NCI-H774 (cell line): ENCODE data around the gene RAE1.

Experiments used
- DNase-seq: peaks from one replicate; lab custom pipeline; 2025; lab: John Stamatoyannopoulos, UW

Gene RAE1

GRCh38 chr20:57351042-57351783 is at the start of gene RAE1:
RAE1 (plus strand) TSS chr20:57351255; CDS start chr20:57354039, 2,784 bp downstream.
- peak; percentile 87 for DNase-seq

- DNase-seq: no peak
Measured at GRCh38 chr20:57306747-57307146, 44.3 kb upstream of the RAE1 start.

GRCh38 chr20:57308451-57309271 is 42.4 kb upstream of the RAE1 start:
- no peak for DNase-seq

- DNase-seq: no peak
Measured at GRCh38 chr20:57309544-57310115, 41.4 kb upstream of the RAE1 start.

GRCh38 chr20:57310821-57311514 is 40.1 kb upstream of the RAE1 start:
- DNase-seq: no peak

GRCh38 chr20:57312138-57312537 is 38.9 kb upstream of the RAE1 start:
- no peak for DNase-seq

- no peak for DNase-seq
Measured at GRCh38 chr20:57313230-57313629, 37.8 kb upstream of the RAE1 start.

- DNase-seq: no peak
Measured at GRCh38 chr20:57313951-57314350, 37.1 kb upstream of the RAE1 start.

GRCh38 chr20:57315083-57315975 is 35.7 kb upstream of the RAE1 start:
- DNase-seq: no peak

- no peak for DNase-seq
Measured at GRCh38 chr20:57315976-57316480, 35.0 kb upstream of the RAE1 start.

GRCh38 chr20:57316795-57317201 is 34.3 kb upstream of the RAE1 start:
- no peak for DNase-seq

GRCh38 chr20:57317316-57317788 is 33.7 kb upstream of the RAE1 start:
- no peak for DNase-seq

- no peak for DNase-seq
Measured at GRCh38 chr20:57317789-57318371, 33.2 kb upstream of the RAE1 start.

- DNase-seq: no peak
Measured at GRCh38 chr20:57319584-57319983, 31.5 kb upstream of the RAE1 start.

GRCh38 chr20:57320358-57320757 is 30.7 kb upstream of the RAE1 start:
- no peak for DNase-seq

GRCh38 chr20:57321142-57321541 is 29.9 kb upstream of the RAE1 start:
- DNase-seq: no peak

- DNase-seq: no peak
Measured at GRCh38 chr20:57322476-57322875, 28.6 kb upstream of the RAE1 start.

- DNase-seq: no peak
Measured at GRCh38 chr20:57323034-57323433, 28.0 kb upstream of the RAE1 start.

- DNase-seq: no peak
Measured at GRCh38 chr20:57325632-57326356, 25.3 kb upstream of the RAE1 start.
